Right atrium auricular region (tissue), 2 donors: Measurements from ENCODE around the gene INPP5J. TPM values are rescaled to one million over a fixed set of nuclear protein-coding genes. Genes with fewer than 3 reads are reported as not detected.

Experiments used
- DNase-seq: peaks from one replicate; pipeline ENCODE4 v3.0.0-alpha.2; 2019; ENCODE audit warnings: low spot score
- H3K27ac ChIP-seq, 2 donors: fragments of 200-600 bp; sonication (generic); 1 replicate in 1 of 2; 2 replicates in 1 of 2; pipeline ENCODE4 v1.5.1; 2016 to 2019
- H3K27me3 ChIP-seq, 2 donors: fragments of 200-600 bp; sonication (generic); one replicate each; pipeline versions ENCODE4 v1.5.1 to v1.6.0; 2017 to 2019
- H3K36me3 ChIP-seq: fragments of 200-600 bp; sonication (generic); one replicate; pipeline ENCODE4 v1.5.1; 2016
- H3K4me1 ChIP-seq, 2 donors: fragments of 200-600 bp; sonication (generic); one replicate each; pipeline versions ENCODE4 v1.5.1 to v1.6.0; 2017 to 2019
- H3K4me3 ChIP-seq, 2 donors: fragments of 200-600 bp; sonication (generic); 1 replicate in 1 of 2; 2 replicates in 1 of 2; pipeline ENCODE4 v1.5.1; 2017 to 2019; ENCODE audit warnings: mild to moderate bottlenecking in 1 of 2, moderate library complexity in 1 of 2
- H3K9me3 ChIP-seq, 2 donors: fragments of 200-600 bp; sonication (generic); one replicate each; pipeline ENCODE4 v1.5.1; 2019
- CTCF ChIP-seq, 2 donors: fragments of 200-600 bp; sonication (generic); IDR thresholded peaks; one replicate each; pipeline ENCODE4 v1.5.1; 2019; ENCODE audit warnings: antibody characterized with exemption in 2 of 2
- total RNA-seq, 2 donors: library from RNA; depleted of rRNA; stranded (reverse); fragments of >200 nt; gene quantifications; one replicate each; pipeline ENCODE4 v1.1.0, GENCODE V29; 2016

INPP5J gene
- total RNA-seq, 2 donors from 2014 or later, result 17.6 to 26.3 TPM

- Histone ChIP-seq H3K4me3 (no peak overlapping the region), H3K36me3 (no peaks in the 10 kb centered on the region), H3K27ac (no peak overlapping the region), H3K4me1 (peaks cover 0 to 12% of the 10 kb centered on the region in 2 donors), H3K9me3 (no peaks in the 10 kb centered on the region), H3K27me3 (no peaks in the 10 kb centered on the region)
- no peak for TF ChIP-seq CTCF (IDR thresholded peaks at IDR 0.05)
- DNase-seq, result no peak
These were observed 18.0 kb downstream of the INPP5J start for GRCh38 chr22:31140746-31141145.

- Histone ChIP-seq H3K9me3 (no peaks in the 10 kb centered on the region), H3K36me3 (no peaks in the 10 kb centered on the region), H3K27me3 (no peaks in the 10 kb centered on the region), H3K27ac (no peak overlapping the region), H3K4me1 (peaks cover 0 to 12% of the 10 kb centered on the region in 2 donors), H3K4me3 (no peak overlapping the region)
- no peak for DNase-seq
- no peak for TF ChIP-seq CTCF (IDR thresholded peaks at IDR 0.05)
These were observed 18.8 kb downstream of the INPP5J start for GRCh38 chr22:31141551-31141950.

GRCh38 chr22:31142285-31142684, 19.5 kb downstream of the INPP5J start:
- H3K36me3 ChIP-seq, result no peaks in the 10 kb centered on the region
- H3K9me3 ChIP-seq, result no peaks in the 10 kb centered on the region
- H3K4me1 ChIP-seq, result peaks cover 0 to 12% of the 10 kb centered on the region in 2 donors
- H3K27ac ChIP-seq, result no peak overlapping the region
- no peaks in the 10 kb centered on the region for H3K27me3 ChIP-seq
- DNase-seq, result no peak
- no peak overlapping the region for H3K4me3 ChIP-seq
- TF ChIP-seq CTCF (IDR thresholded peaks at IDR 0.05), result no peak

GRCh38 chr22:31143038-31143437, 20.3 kb downstream of the INPP5J start:
- H3K27ac ChIP-seq, result no peak overlapping the region
- H3K4me3 ChIP-seq, result no peak overlapping the region
- no peaks in the 10 kb centered on the region for H3K36me3 ChIP-seq
- peaks cover 0 to 12% of the 10 kb centered on the region in 2 donors for H3K4me1 ChIP-seq
- H3K9me3 ChIP-seq, result no peaks in the 10 kb centered on the region
- TF ChIP-seq CTCF (IDR thresholded peaks at IDR 0.05), result no peak
- no peaks in the 10 kb centered on the region for H3K27me3 ChIP-seq
- DNase-seq, result no peak

- Histone ChIP-seq H3K36me3 (no peaks in the 10 kb centered on the region), H3K4me3 (no peak overlapping the region), H3K27me3 (no peaks in the 10 kb centered on the region), H3K9me3 (no peaks in the 10 kb centered on the region), H3K4me1 (peaks cover 0 to 16% of the 10 kb centered on the region in 2 donors), H3K27ac (no peak overlapping the region)
- DNase-seq, result no peak
- no peak for TF ChIP-seq CTCF (IDR thresholded peaks at IDR 0.05)
These were observed 20.8 kb downstream of the INPP5J start for GRCh38 chr22:31143537-31143936.

- no peak for DNase-seq
- Histone ChIP-seq H3K9me3 (no peaks in the 10 kb centered on the region), H3K36me3 (no peaks in the 10 kb centered on the region), H3K27me3 (no peaks in the 10 kb centered on the region), H3K27ac (no peak overlapping the region), H3K4me3 (no peak overlapping the region), H3K4me1 (peaks cover 0 to 22% of the 10 kb centered on the region in 2 donors)
- TF ChIP-seq CTCF (IDR thresholded peaks at IDR 0.05), result no peak
These were observed 21.5 kb downstream of the INPP5J start for GRCh38 chr22:31144223-31144622.
